Measurements from ENCODE around the gene HOXD4.

- no peak for TF ChIP-seq EZH2 (IDR thresholded peaks at IDR 0.05; ENCODE audit: insufficient read depth, poor library complexity, severe bottlenecking)
- no peak for TF ChIP-seq EZH2phosphoT487 (IDR thresholded peaks at IDR 0.05; ENCODE audit: insufficient read depth, low read depth)
These were observed 20.9 kb downstream of the HOXD4 start for GRCh38 chr2:176172007-176172894.
